Smooth muscle cell of the brain vasculature (primary cell): ENCODE results near the gene ABCB11.

ENCODE experiments used
- DNase-seq: peaks from one replicate; pipeline ENCODE4 v3.0.0-alpha.2; 2012; ENCODE audit warnings: low read depth, low spot score

ABCB11 gene

DNA sequence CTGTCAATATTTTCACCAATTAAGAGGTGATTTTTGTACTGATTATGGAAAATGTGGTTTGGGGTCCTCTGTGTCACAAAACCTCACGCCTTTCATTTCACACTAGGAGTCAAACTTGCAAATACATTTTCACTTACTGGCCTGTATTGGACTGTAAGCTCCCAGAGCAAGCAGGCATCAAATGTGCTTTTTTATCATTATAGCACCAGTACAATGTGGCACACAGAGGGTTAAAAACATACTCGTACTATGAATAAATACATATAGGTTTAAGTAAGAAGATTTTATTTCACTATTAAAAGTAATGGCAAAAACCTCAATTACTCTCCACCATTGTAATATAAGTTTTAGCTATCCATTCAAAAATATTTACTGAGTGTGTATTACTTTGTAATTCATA lies 56.7 kb downstream of the ABCB11 start:
- no peak for DNase-seq

DNA sequence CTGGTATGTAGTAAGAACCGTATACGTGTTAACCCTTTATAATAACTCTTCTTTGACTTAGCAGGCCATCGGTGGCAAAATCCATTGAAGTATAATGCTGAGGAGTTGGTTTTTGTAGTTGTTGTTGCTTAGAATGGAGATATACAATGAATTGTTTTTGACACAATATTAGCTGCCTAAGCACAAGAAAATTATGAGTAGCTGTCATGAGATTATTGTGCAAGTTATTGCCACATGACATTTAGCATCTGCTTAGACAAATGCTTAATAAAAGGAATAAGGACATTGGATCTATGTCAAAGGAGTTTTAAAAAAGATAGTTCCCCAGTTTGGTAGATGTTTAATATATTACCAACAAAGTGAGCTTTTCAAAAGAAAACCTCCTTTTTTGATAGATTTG lies 59.9 kb downstream of the ABCB11 start:
- DNase-seq = no peak

DNA sequence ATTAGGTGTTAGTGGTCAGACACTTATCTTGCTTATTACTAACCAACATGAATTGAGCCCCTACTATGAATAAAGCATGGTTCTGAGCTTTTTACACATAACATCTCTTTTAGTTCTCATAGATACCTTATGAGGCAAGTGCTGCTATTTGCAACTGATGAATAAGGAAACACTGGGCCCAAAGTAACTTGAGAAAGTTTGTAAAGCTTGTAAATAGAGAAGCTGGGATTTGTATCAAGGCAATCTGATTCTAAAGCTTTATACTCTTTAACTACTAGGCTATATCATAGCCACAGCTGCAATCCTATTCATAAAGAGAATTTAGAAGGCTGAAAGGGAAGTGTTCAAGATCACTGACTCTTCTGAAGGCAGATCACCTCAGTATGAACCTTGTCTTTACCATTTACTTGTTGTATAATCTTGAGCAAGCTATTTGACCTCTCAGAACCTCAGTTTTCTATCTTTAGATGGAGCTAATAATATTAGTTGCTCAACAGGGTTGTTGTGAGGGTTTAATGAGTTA lies 60.4 kb downstream of the ABCB11 start:
- DNase-seq = no peak

DNA sequence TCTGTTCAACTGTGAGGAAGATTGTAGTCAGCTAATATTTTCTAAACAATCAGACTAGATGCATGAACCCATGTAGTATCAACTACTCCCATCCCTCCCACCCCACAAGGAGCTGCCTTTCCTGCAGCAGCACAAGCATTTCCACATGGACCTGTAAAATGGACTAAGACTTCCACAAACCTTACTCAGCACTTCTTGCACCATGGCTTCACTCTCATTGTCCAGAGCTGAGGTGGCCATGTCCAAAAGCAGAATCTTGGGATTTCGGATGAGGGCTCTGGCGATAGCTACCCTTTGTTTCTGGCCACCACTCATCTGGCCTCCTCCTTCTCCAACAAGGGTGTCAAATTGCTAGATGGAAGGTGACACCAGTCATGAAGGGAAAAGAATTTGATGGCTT lies 61.3 kb downstream of the ABCB11 start:
- no peak for DNase-seq

DNA sequence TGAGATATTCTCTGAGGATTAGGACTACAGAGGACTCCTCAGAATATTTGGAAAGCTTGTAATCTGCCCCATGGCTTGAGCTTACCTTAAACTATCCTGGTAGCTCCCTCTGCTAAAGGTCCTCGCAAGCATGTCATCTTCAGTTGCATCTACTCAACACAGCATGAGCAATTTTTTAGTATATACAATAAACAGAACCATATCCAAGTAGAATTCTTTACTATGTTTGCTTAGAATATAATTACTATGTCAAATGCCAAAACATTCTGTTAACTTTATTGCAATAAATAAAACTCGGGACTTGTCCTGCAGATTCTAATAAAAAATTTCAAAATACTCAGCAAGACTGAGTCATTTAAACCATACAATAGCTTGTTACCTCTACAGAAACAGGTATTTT lies 62.8 kb downstream of the ABCB11 start:
- DNase-seq = no peak

DNA sequence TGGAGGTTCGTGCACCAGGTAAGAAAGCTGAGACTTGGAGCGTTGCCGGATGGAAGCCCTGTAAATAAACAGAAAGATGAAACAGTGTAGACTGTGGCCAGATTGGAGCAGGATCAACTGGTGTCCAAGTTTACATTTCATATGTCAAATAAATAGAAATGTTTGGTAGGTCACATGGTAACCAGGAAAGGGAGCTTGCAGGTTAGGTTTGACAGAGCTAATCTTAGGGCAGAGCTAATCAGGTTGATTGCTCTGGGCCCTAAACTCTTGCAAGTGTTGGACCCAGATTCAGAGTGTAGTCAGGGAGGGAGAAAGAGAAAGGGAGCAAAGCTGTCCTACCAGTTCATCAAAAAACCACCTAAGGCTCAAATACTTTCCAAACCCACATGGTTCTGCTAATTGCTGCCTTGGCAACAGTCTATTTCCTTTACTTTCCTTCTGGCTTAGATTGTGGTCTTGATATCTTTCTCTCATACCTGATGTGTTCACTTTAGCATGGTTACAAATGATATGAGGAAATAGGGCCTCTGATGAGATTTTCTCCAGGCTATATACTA lies 66.8 kb downstream of the ABCB11 start:
- no peak for DNase-seq

DNA sequence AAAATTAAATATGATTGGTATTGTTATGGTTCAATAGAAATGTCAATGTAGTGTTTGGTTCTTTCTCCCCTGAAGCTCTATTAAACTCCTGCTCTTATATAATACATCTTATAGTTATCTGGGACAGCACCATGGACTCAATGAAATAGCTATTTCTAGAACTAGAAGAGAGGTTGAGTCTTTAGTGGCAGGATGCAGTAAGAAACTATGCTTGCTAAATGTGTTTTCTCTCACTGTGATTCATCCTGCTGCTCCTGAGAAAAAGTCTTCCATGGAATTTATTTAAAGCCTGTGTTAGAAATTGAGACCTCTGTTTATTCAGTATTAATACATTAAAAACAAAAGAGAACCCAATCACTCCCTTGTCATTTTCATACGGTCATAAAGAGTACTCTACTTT lies 68.5 kb downstream of the ABCB11 start:
- DNase-seq = no peak

DNA sequence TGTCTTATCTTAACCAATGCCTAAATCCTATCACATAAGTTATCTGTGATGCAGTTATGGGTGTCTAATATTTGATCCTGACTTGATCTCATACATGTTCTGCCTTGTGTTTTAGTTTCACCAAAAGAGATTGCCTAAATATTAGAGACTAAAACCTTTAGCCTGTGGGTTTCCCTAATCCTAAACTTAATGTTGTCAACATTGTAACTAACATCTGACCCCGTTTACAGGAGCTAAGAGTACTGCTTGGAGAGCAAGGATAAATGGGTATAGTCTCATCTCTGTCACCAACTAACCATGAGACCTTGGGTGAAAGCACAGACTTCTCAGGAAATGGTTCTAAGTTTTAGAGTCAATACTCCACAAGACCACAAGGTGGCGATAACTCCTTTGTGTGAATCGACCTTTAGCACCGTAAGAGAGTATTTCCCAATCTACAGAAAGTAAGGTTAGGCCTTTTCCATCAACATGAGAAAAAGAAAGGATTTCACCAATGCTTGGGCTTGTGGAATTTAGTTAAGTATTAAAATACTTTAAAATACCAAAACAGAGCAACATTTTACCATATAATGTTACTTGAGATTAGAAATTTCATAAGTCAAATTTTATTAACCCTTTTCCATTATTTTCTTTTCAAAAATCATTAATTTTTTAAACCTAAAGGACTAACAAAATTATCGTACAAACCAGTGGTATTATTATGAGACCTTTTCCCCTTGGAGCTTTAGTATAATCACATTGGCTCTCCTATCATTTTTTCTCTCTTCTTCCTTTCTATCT lies 69.5 kb downstream of the ABCB11 start:
- peak; percentile 56 for DNase-seq

DNA sequence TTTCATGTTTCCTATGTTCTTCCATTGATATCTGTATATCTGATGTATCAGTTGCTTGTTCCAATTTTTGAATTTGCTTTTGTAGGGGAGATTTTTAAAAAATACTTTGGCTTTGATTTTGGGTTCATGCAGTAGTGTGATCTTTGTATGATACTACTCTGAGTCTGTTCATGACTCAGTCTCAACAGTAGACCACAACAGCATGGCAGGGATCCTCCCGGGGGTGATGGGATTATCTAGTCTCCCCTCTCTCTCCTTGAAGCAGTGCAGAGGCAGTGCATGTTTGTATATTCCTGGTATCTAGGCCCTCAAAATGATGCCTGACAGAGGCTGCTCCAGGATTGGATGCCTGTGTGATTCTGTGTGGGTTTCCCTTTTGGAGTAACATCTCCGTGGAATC lies 74.7 kb downstream of the ABCB11 start:
- no peak for DNase-seq

DNA sequence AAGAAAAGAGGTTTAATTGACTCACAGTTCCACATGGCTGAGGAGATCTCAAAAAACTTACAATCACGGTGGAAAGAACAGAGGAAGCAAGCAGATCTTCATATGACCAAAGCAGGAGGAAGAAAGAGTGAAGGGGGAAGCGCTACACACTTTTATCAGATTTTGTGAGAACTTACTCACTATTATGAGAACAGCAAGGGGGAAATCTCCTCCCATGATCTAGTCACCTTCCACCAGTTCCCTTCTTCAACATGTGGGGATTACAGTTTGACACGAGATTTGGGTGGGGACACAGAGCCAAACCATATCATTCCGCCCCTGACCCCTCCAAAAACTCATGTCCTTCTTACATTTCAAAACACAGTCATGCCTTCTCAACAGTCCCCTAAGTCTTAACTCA lies 75.8 kb downstream of the ABCB11 start:
- no peak for DNase-seq

DNA sequence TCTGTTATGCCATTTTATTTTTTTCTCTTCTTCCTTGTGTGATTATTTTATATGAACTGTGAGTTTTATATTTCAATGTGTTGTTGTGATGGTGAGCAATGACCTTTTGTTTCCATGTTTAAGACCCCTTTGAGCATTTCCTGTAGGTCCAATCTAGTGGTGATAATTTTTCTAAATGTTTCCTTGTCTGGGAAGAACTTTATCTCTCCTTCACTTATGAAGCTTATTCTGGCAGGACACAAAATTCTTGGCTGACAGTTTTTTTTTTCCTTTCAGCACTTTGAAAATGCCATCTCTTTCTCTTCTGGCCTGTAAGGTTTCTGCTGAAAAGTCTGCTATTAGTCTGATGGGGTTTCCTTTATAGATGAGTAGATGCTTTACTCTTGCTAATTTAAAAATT lies 76.9 kb downstream of the ABCB11 start:
- DNase-seq = no peak

DNA sequence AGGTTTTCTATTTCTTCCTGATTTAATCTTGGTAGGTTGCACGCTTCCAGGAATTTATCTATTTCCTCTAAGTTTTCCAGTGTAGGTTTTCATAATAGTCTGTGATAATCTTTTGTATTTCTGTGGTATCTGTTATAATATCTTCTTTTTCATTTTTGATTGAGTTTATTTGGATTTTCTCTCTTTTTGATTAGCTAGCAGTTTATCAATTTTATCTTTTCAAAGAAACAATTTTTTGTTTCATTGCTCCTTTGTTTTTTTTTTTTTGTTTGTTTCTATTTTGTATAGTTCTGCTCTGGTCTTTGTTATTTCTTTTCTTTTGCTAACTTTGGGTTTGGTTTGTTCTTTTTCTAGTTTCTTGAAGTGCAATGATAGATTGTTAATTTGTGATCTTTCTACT lies 78.7 kb downstream of the ABCB11 start:
- DNase-seq = no peak

DNA sequence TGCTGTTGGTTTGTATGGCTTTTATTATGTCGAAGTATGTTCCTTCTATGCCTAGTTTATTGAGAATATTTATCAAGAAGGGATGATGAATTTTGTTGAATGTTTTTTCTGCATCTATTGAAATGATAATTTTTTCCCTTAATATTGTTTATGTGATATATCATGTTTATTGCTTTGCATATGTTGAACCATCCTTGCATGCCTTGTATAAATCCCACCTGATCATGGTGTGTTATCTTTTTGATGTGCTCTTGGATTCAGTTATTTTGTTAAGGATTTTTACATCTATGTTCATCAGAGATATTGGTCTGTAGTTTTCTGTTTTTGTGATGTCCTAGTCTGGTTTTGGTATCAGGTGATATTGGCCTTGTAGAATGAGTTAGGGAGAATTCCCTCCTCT lies 79.3 kb downstream of the ABCB11 start:
- no peak for DNase-seq

DNA sequence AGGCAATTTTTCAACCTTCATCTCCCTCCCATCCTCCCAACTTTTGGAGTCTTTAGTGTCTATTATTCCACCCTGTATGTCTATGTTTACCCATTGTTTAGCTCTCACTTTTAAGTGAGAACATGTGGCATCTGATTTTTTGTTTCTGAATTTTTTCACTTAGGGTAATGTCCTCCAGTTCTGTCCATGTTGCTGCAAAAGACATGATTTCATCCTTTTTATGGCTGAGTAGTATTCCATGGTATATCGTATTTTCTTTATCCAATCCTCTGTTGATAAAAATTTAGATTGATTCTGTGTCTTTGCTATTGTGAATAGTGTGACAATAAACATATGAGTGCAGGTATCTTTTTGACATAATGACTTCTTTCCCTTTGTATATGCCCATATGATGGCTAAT lies 81.8 kb downstream of the ABCB11 start:
- no peak for DNase-seq

DNA sequence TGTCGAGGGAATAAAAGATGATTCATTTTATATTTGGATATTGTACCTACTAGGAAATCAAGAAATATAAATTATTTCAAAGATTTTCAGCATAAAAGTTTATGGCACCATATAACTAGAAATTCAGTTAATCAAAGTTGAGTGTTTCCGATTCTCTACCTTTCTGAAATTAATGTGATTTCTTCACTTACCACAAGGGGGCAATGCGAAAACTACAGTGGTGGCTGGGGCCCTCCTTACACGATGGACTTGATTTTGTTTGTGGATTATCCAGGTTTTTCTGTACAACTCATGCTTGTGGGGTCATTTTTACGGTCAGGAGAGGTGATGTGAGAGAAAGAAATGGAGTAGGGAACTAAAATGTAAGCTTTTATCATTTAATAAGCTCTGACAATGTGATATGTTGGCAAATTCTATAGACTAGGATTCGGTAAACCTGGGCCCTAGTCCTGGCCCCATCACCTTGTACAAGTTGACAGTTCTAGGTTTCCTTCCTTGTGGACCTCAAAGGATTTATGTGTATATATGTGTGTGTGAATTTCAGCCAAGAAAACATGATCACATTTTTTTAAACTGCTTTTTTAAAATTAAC lies 82.4 kb downstream of the ABCB11 start:
- no peak for DNase-seq

DNA sequence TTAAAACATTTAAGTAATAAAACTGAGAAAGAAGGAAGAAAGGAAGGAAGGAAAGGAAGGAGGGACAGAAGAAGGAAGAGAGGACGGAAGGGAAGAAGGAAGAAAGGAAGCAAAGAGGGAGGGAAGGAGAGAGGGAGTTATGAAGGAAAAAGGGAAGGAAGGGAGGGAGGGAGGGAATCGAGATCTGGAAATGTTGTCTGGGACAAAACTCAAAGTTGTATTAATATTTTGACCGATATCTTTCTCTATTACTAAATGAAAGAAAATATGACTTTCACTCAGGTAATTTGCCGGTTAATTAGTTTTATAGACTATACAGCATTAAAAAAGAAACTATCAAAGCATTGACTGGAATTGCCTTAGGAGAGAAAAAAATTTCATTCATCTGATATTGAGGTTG lies 85.6 kb downstream of the ABCB11 start:
- no peak for DNase-seq

DNA sequence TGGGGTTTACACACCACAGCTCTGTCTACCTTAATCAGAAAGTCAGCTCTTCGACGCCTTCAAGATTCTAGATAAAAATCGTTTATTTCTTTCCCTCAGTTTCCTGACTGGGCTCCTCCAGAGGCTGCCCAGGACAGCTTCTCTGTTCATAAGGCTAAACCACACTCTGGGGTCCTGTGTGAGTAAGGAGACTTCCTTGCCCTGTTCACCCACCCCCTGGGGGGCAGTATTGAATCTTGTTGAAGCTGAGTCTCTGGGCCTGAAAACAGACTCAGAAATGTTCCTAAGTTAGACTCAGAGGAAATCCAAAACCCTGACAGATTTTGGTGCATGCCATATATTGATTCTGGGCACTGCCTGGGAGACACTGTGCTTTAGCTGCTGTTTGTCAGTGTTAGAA lies 87.1 kb downstream of the ABCB11 start:
- DNase-seq = no peak

DNA sequence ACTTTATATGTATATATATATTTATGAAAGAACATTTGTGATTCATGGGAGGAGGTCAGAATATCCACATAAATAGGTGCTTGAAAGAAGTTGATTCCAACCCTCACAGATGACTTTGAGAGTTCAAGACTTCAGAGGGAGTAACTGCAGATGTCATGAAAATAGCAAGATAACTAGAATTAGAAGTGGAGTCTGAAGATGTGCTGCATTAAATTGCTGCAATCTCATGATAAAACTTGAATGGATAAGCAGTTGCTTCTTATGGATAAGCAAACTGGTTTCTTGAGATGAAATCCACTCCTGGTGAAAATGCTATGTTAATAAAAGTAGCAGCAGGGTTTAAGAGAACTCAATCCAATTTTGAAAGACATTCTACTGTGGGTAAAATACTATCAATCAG lies 89.8 kb downstream of the ABCB11 start:
- DNase-seq = no peak

DNA sequence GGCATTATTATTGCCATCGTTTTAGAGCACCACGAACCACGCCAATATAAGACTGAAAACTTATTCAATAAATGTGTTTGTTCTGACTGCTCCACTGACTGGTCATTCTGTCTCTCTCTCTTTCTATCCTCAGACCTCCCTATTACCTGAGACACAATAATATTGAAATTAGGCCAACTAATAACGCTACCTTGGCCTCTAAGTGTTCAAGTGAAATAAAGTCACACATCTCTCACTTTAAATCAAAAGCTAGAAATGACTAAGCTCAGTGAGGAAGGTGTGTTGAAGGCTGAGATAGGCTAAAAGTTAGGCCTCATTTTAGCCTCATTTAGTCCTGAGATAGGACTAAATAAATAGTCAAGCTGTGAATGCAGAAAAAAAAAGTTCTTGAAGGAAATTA lies 91.2 kb downstream of the ABCB11 start:
- no peak for DNase-seq

DNA sequence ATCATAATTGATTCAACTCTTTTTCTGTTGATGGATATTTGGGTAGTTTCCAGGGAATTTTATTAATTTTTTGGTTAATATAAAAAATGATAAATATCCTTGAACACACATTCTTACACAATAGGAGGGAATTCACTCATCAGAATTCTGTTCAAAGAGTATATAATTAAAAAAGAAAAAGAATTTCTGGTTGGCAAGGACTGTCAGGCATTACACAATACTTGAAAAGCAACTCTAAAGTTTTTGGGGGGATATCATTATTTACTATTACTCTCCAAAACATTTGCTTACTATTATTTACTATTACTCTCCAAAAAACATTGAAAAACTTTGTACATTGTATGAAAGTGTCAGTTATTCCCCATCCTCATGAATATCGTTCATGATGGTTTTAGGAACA lies 92.1 kb downstream of the ABCB11 start:
- no peak for DNase-seq

DNA sequence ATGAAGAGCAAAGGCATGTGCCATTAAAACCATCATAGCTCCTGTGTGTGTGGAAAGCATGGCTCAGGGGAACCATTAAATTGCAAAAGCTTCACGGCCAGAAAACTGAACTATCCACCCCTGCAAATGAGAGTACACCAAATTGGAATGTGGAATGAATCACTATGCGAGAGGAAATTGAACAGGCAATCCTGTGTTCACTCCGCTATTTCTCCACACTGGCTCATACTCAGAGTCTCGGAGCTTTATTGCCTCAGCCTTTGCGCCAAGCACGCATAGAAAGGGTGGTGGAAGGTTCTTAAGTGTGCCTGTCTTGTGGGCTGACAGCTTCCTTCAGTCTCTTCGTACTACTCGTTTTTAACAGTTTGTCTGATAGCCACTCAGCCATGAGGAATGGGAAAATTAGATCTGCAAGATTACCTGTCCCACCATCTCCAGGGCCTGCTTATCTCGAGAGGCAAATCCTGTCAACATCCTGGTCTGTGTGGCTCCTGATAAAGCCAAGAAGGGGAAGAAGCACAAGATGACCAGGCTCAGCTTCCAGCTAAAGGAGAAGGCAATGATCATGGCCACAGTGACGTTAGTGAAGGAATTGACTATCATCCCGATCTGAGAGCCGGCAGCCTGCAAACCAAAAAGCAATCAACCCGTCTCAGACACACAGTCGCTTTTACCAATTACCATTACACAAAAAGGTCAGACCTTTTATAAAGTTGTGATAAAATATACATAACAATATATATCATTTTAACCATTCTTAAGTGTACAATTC lies 95.1 kb downstream of the ABCB11 start:
- no peak for DNase-seq

DNA sequence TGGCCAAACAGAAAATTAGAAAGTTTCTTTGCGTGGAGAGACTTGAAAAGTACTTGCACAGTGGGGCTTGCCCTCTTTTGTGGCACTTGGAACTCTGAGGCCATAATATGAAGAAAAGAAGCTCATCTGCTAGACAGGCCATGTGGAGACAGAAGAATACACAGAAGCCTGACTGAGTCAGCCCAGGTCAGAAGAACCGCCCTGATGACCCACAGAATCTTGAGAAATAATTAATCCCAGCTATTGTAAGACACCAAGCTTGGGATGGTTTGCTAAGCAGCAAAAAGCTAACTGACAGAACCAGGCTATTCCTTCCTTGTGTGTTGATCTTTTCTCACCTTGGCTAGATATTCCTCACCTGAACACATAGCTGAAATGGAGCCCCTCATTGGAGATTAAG lies 96.3 kb downstream of the ABCB11 start:
- no peak for DNase-seq
